D721Med (cell line): Measurements from ENCODE around the gene TMEM53.

Experiments
- DNase-seq: peaks from one replicate; pipeline ENCODE4 v3.0.0; 2011; ENCODE audit warnings: low spot score; ENCODE audit not compliant: insufficient read length
- FAIRE-seq: peaks from 2 replicates; lab custom pipeline; 2011; peaks lifted over from hg19 to GRCh38; lab: Jason Lieb, UNC
- TF ChIP-seq, protein P1 (sequence below): IDR thresholded peaks from 2 replicates; pipeline ENCODE4 v1.5.1; 2012; ENCODE audit warnings: mild to moderate bottlenecking, control low read depth; ENCODE audit not compliant: insufficient read depth; ENCODE audit errors: missing control alignments

The TMEM53 gene

GRCh38 chr1:44681905-44682882, 7.9 kb upstream of the TMEM53 start:
- TF ChIP-seq, protein P1, sequence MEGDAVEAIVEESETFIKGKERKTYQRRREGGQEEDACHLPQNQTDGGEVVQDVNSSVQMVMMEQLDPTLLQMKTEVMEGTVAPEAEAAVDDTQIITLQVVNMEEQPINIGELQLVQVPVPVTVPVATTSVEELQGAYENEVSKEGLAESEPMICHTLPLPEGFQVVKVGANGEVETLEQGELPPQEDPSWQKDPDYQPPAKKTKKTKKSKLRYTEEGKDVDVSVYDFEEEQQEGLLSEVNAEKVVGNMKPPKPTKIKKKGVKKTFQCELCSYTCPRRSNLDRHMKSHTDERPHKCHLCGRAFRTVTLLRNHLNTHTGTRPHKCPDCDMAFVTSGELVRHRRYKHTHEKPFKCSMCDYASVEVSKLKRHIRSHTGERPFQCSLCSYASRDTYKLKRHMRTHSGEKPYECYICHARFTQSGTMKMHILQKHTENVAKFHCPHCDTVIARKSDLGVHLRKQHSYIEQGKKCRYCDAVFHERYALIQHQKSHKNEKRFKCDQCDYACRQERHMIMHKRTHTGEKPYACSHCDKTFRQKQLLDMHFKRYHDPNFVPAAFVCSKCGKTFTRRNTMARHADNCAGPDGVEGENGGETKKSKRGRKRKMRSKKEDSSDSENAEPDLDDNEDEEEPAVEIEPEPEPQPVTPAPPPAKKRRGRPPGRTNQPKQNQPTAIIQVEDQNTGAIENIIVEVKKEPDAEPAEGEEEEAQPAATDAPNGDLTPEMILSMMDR = no peak
- no peak for FAIRE-seq
- DNase-seq = no peak

GRCh38 chr1:44679468-44679867, 5.2 kb upstream of the TMEM53 start:
- FAIRE-seq = no peak
- TF ChIP-seq, protein P1 = no peak

GRCh38 chr1:44678626-44679025, 4.3 kb upstream of the TMEM53 start:
- FAIRE-seq (no peak), DNase-seq (no peak)
- TF ChIP-seq, protein P1 = no peak

More at GRCh38 chr1:44679468-44679867, 5.2 kb upstream of the TMEM53 start:
- DNase-seq = no peak

GRCh38 chr1:44678120-44678519, 3.8 kb upstream of the TMEM53 start:
- FAIRE-seq = no peak
- TF ChIP-seq, protein P1 = no peak
- DNase-seq = no peak

- DNase-seq (no peak), FAIRE-seq (no peak)
- TF ChIP-seq, protein P1 = peak; percentile 55
These were observed 3.0 kb upstream of the TMEM53 start for GRCh38 chr1:44677201-44677766.

GRCh38 chr1:44676484-44677200, 2.4 kb upstream of the TMEM53 start:
- DNase-seq = no peak
- TF ChIP-seq, protein P1 = no peak
- FAIRE-seq = no peak
